ENCODE results near the gene GGA1. TPM values are rescaled to one million over a fixed set of nuclear protein-coding genes. Genes with fewer than 3 reads are reported as not detected.

The GGA1 gene
- total and polyA plus RNA-seq, 2 donors from 2014 or later = 37.5 to 61.2 TPM

GRCh38 chr22:37669586-37669985 lies 61.0 kb downstream of the GGA1 start:
- no peaks in the 10 kb centered on the region for H3K9me3 ChIP-seq (ENCODE audit: control insufficient read depth in 2 of 3, insufficient read depth in 1 of 3, low read length in 3 of 3)
- FAIRE-seq (no peak), DNase-seq (no peak)
- H3K4me3 ChIP-seq (ENCODE audit: low read length in 3 of 3) = no peak overlapping the region
- peaks cover 0 to 3% (median 0%) of the 10 kb centered on the region in 3 donors for H3K4me1 ChIP-seq (ENCODE audit: control insufficient read depth in 2 of 3, insufficient read depth in 2 of 3, low read depth in 1 of 3, low read length in 3 of 3)
- no peak overlapping the region for H3K27ac ChIP-seq (ENCODE audit: low read depth in 2 of 2, low read length in 2 of 2)
- H3K36me3 ChIP-seq (ENCODE audit: control insufficient read depth in 2 of 3, insufficient read depth in 3 of 3, low read length in 3 of 3) = peaks cover 0 to 10% (median 0%) of the 10 kb centered on the region in 3 donors
- no peaks in the 10 kb centered on the region for H3K27me3 ChIP-seq (ENCODE audit: control insufficient read depth, insufficient read depth, low read length)
- H3K9ac ChIP-seq (ENCODE audit: low read length in 3 of 3) = no peak overlapping the region
- no peak for TF ChIP-seq CTCF (IDR thresholded peaks at IDR 0.05; ENCODE audit: borderline replicate concordance, extremely low read depth, insufficient read depth)
- intact Hi-C loops (cut with DNase I) = no loop called here

- peaks cover 0 to 10% (median 0%) of the 10 kb centered on the region in 3 donors for H3K4me1 ChIP-seq (ENCODE audit: control insufficient read depth in 2 of 3, insufficient read depth in 2 of 3, low read depth in 1 of 3, low read length in 3 of 3)
- intact Hi-C loops (cut with DNase I) = no loop called here
- FAIRE-seq (no peak), DNase-seq (no peak)
- no peaks in the 10 kb centered on the region for H3K9me3 ChIP-seq (ENCODE audit: control insufficient read depth in 2 of 3, insufficient read depth in 1 of 3, low read length in 3 of 3)
- H3K9ac ChIP-seq (ENCODE audit: low read length in 3 of 3) = no peak overlapping the region
- H3K4me3 ChIP-seq (ENCODE audit: low read length in 3 of 3) = no peak overlapping the region
- no peaks in the 10 kb centered on the region for H3K36me3 ChIP-seq (ENCODE audit: control insufficient read depth in 2 of 3, insufficient read depth in 3 of 3, low read length in 3 of 3)
- TF ChIP-seq CTCF (IDR thresholded peaks at IDR 0.05; ENCODE audit: borderline replicate concordance, extremely low read depth, insufficient read depth) = no peak
- no peaks in the 10 kb centered on the region for H3K27me3 ChIP-seq (ENCODE audit: control insufficient read depth, insufficient read depth, low read length)
- no peak overlapping the region for H3K27ac ChIP-seq (ENCODE audit: low read depth in 2 of 2, low read length in 2 of 2)
Observed at GRCh38 chr22:37672206-37672919, 63.7 kb downstream of the GGA1 start.

GRCh38 chr22:37672920-37673455 lies 64.4 kb downstream of the GGA1 start:
- Histone ChIP-seq H3K4me3 (ENCODE audit: low read length in 3 of 3) (no peak overlapping the region), H3K4me1 (ENCODE audit: control insufficient read depth in 2 of 3, insufficient read depth in 2 of 3, low read depth in 1 of 3, low read length in 3 of 3) (peaks cover 0 to 10% (median 0%) of the 10 kb centered on the region in 3 donors), H3K27ac (ENCODE audit: low read depth in 2 of 2, low read length in 2 of 2) (no peak overlapping the region), H3K27me3 (ENCODE audit: control insufficient read depth, insufficient read depth, low read length) (no peaks in the 10 kb centered on the region), H3K36me3 (ENCODE audit: control insufficient read depth in 2 of 3, insufficient read depth in 3 of 3, low read length in 3 of 3) (no peaks in the 10 kb centered on the region), H3K9ac (ENCODE audit: low read length in 3 of 3) (no peak overlapping the region), H3K9me3 (ENCODE audit: control insufficient read depth in 2 of 3, insufficient read depth in 1 of 3, low read length in 3 of 3) (no peaks in the 10 kb centered on the region)
- FAIRE-seq (no peak), DNase-seq (no peak)
- no peak for TF ChIP-seq CTCF (IDR thresholded peaks at IDR 0.05; ENCODE audit: borderline replicate concordance, extremely low read depth, insufficient read depth)
- intact Hi-C loops (cut with DNase I) = no loop called here

Measured in kidney (tissue), 14 donors.